SU-DHL-6 (cell line): ENCODE measurements around the gene TIAM2.

Source experiments
- H2AFZ ChIP-seq: fragments of 200-600 bp; sonication (generic); 2 replicates; pipeline ENCODE4 v1.6.1; 2014; ENCODE audit warnings: low read depth, mild to moderate bottlenecking, moderate library complexity, mixed read lengths, antibody characterized with exemption, low read length; ENCODE audit not compliant: severe bottlenecking
- H3F3A ChIP-seq: fragments of 200-600 bp; shearing (Covaris generic); 2 replicates; pipeline ENCODE4 v1.6.0; 2016; ENCODE audit warnings: antibody characterized with exemption, mild to moderate bottlenecking; ENCODE audit not compliant: insufficient read depth
- H3K27ac ChIP-seq: fragments of 200-600 bp; sonication (generic); 2 replicates; pipeline ENCODE4 v1.5.1; 2016; ENCODE audit warnings: low read depth, mild to moderate bottlenecking, low read length, moderate library complexity, mixed read lengths
- H3K27me3 ChIP-seq: fragments of 200-600 bp; sonication (generic), shearing (Covaris generic); 2 replicates; pipeline ENCODE4 v1.6.0; 2014; ENCODE audit warnings: mild to moderate bottlenecking, low read length
- H3K36me3 ChIP-seq: fragments of 200-600 bp; sonication (generic); 2 replicates; pipeline ENCODE4 v1.6.1; 2014; ENCODE audit warnings: mild to moderate bottlenecking, low read length, mixed read lengths
- H3K4me2 ChIP-seq: fragments of 300-600, 200-600 bp; shearing (Covaris generic), sonication (generic); 2 replicates; pipeline ENCODE4 v1.6.0; 2014; ENCODE audit warnings: low read length, low read depth, mild to moderate bottlenecking; ENCODE audit not compliant: poor library complexity, severe bottlenecking
- H3K4me3 ChIP-seq: fragments of 200-600 bp; sonication (generic); 2 replicates; pipeline ENCODE4 v1.5.1; 2014; ENCODE audit warnings: antibody characterized with exemption, low read length, mild to moderate bottlenecking, mixed read lengths; ENCODE audit not compliant: insufficient read depth, poor library complexity, severe bottlenecking
- H3K79me2 ChIP-seq: fragments of 200-600 bp; sonication (generic); 2 replicates; pipeline ENCODE4 v1.6.1; 2014; ENCODE audit warnings: mild to moderate bottlenecking, low read length, moderate library complexity; ENCODE audit not compliant: insufficient read depth
- H3K9ac ChIP-seq: fragments of 200-600 bp; sonication (generic); 2 replicates; pipeline ENCODE4 v1.7.0; 2014; ENCODE audit warnings: mild to moderate bottlenecking, low read length
- H3K9me2 ChIP-seq: fragments of 200-600 bp; sonication (generic); replicated peaks from 2 replicates; pipeline ENCODE4 v1.6.1; 2014; ENCODE audit warnings: low read length; ENCODE audit not compliant: insufficient read depth
- H3K9me3 ChIP-seq: fragments of 200-600 bp; sonication (generic); 2 replicates; pipeline ENCODE4 v1.6.1; 2014; ENCODE audit warnings: low read length, mixed read lengths; ENCODE audit not compliant: insufficient read depth
- H4K20me1 ChIP-seq: fragments of 200-600 bp; sonication (generic); 2 replicates; pipeline ENCODE4 v1.6.1; 2014; ENCODE audit warnings: low read depth, mild to moderate bottlenecking, antibody characterized with exemption, low read length, moderate library complexity, mixed read lengths
- CTCF ChIP-seq: fragments of 200-600 bp; sonication (generic); IDR thresholded peaks from one replicate; pipeline ENCODE4 v1.5.1; 2017; ENCODE audit warnings: antibody characterized with exemption, mild to moderate bottlenecking, low read length, moderate library complexity; ENCODE audit not compliant: insufficient read depth, poor library complexity, severe bottlenecking
- EZH2phosphoT487 ChIP-seq: fragments of 200-600 bp; sonication (generic), shearing (Covaris generic); conservative IDR thresholded peaks from 2 replicates; pipeline ENCODE4 v1.6.1; 2018; ENCODE audit warnings: mild to moderate bottlenecking, antibody characterized with exemption, low read length, moderate library complexity, mixed read lengths

The TIAM2 gene

GRCh38 chr6:154995254-154996015 is at the start of gene TIAM2:
Gene TIAM2 (plus strand): TSS chr6:154995315. CDS start chr6:155129224, 133,909 bp downstream.
- Histone ChIP-seq H4K20me1 (no peaks in the 10 kb centered on the region), H3F3A (no peaks in the 10 kb centered on the region), H2AFZ (no peak within 1 kb of the TSS), H3K79me2 (no peaks in the 10 kb centered on the region), H3K4me3 (peak within 1 kb of the TSS; percentile 52), H3K27ac (no peak within 1 kb of the TSS), H3K4me2 (peak within 1 kb of the TSS; percentile 48), H3K9me2 (no peaks in the 10 kb centered on the region), H3K27me3 (no peaks in the 10 kb centered on the region), H3K9me3 (no peaks in the 10 kb centered on the region), H3K9ac (no peak within 1 kb of the TSS), H3K36me3 (no peaks in the 10 kb centered on the region)
- TF ChIP-seq CTCF, result no peak
- no peak for TF ChIP-seq EZH2phosphoT487

- Histone ChIP-seq H3K9ac (peak overlapping the region; percentile 10; the same call in 1 of the 2 replicates), H3K27me3 (no peaks in the 10 kb centered on the region), H4K20me1 (no peaks in the 10 kb centered on the region), H3K9me3 (no peaks in the 10 kb centered on the region), H3F3A (0 out of 2 replicates have a peak, but pooled peaks cover 5% of the 10 kb centered on the region), H3K9me2 (no peaks in the 10 kb centered on the region), H3K4me3 (peak overlapping the region; percentile 7), H3K27ac (peak overlapping the region; percentile 39), H2AFZ (no peak overlapping the region), H3K36me3 (no peaks in the 10 kb centered on the region), H3K79me2 (no peaks in the 10 kb centered on the region), H3K4me2 (peak overlapping the region; percentile 30)
- TF ChIP-seq EZH2phosphoT487 (no peak), CTCF (no peak)
Observed at GRCh38 chr6:154950979-154951344, 44.2 kb upstream of the TIAM2 start.

GRCh38 chr6:154951345-154952200 is 43.5 kb upstream of the TIAM2 start:
- Histone ChIP-seq H2AFZ (no peak overlapping the region), H3K4me2 (peak overlapping the region; percentile 30)

More at GRCh38 chr6:154951345-154952200, 43.5 kb upstream of the TIAM2 start:
- TF ChIP-seq CTCF (no peak), EZH2phosphoT487 (no peak)
- Histone ChIP-seq H3K9ac (peak overlapping the region; percentile 10; the same call in 1 of the 2 replicates), H3K9me3 (no peaks in the 10 kb centered on the region), H4K20me1 (no peaks in the 10 kb centered on the region), H3K27me3 (no peaks in the 10 kb centered on the region), H3K27ac (peak overlapping the region; percentile 63), H3K36me3 (no peaks in the 10 kb centered on the region), H3K4me3 (peak overlapping the region; percentile 7), H3K79me2 (no peaks in the 10 kb centered on the region), H3K9me2 (no peaks in the 10 kb centered on the region), H3F3A (0 out of 2 replicates have a peak, but pooled peaks cover 5% of the 10 kb centered on the region)
